HEK293 (cell line): ENCODE results near the gene NPPB.

Experiments used
- CTCF ChIA-PET: fragments of 350-600 bp; formaldehyde crosslinking; extraction: SDS; loops from one replicate; lab custom pipeline; 2021; ENCODE audit warnings: antibody characterized with exemption; lab: Yijun Ruan, JAX
- POLR2A ChIA-PET: fragments of 300-600 bp; formaldehyde crosslinking; extraction: SDS; loops from one replicate; lab custom pipeline; 2020; ENCODE audit warnings: antibody characterized with exemption, inconsistent platforms; lab: Yijun Ruan, JAX
- H3K27ac ChIP-seq: fragments of 200-500 bp; sonication (Bioruptor generic); 2 replicates; pipeline ENCODE4 v1.5.1; 2014; ENCODE audit warnings: low read depth, low read length, control low read depth, inconsistent platforms; ENCODE audit errors: extremely low read depth
- H3K36me3 ChIP-seq, 2 experiments: fragments of 200-500 bp in 1 of 2; sonication (Bioruptor generic) in 1 of 2; 1 replicate in 1 of 2; 2 replicates in 1 of 2; pipeline ENCODE4 v1.5.1; 2014 to 2017; ENCODE audit warnings: inconsistent platforms in 2 of 2, low read length in 2 of 2; ENCODE audit not compliant: control insufficient read depth in 2 of 2, insufficient read depth in 1 of 2
- H3K4me1 ChIP-seq: fragments of 200-500 bp; sonication (Bioruptor generic); 2 replicates; pipeline ENCODE4 v1.5.1; 2014; ENCODE audit warnings: mild to moderate bottlenecking, low read length, inconsistent platforms; ENCODE audit not compliant: control insufficient read depth, insufficient read depth
- H3K4me3 ChIP-seq: 2 replicates; pipeline ENCODE4 v1.5.1; 2011; ENCODE audit warnings: low read depth, mild to moderate bottlenecking, control low read depth, low read length, moderate library complexity
- H3K9me3 ChIP-seq: fragments of 200-500 bp; sonication (Bioruptor generic); 2 replicates; pipeline ENCODE4 v1.5.1; 2014; ENCODE audit warnings: low read depth, low read length, inconsistent platforms; ENCODE audit not compliant: control insufficient read depth, insufficient read depth
- BCL11A ChIP-seq: fragments of 450-650 bp; formaldehyde crosslinking; IDR thresholded peaks from 2 replicates; pipeline ENCODE4 v1.5.1; 2016; ENCODE audit warnings: low read depth, missing biosample characterization, missing genetic modification characterization
- ZBTB21 ChIP-seq: fragments of 450-650 bp; formaldehyde crosslinking; IDR thresholded peaks from 2 replicates; pipeline ENCODE4 v1.5.1; 2017; ENCODE audit warnings: missing biosample characterization, missing genetic modification characterization
- ZNF274 ChIP-seq, 2 experiments: fragments of 200-500 bp in 1 of 2; fragments of 450-650 bp in 1 of 2; sonication (Bioruptor generic) in 1 of 2; formaldehyde crosslinking in 1 of 2; IDR thresholded peaks; 2 replicates each; pipeline versions ENCODE4 v1.5.1 to v1.6.1; 2014 to 2016; ENCODE audit warnings: borderline replicate concordance in 1 of 2, inconsistent platforms in 1 of 2, low read length in 1 of 2, missing biosample characterization in 1 of 2, missing genetic modification characterization in 1 of 2
- ZNF335 ChIP-seq: fragments of 450-650 bp; formaldehyde crosslinking; conservative IDR thresholded peaks from 2 replicates; pipeline ENCODE4 v1.5.1; 2016; ENCODE audit warnings: missing biosample characterization, missing genetic modification characterization
- ZNF596 ChIP-seq: fragments of 450-650 bp; IDR thresholded peaks from 2 replicates; pipeline ENCODE4 v1.5.0; 2018; ENCODE audit warnings: missing biosample characterization, mild to moderate bottlenecking, missing genetic modification characterization, moderate library complexity
- ZNF610 ChIP-seq: fragments of 450-650 bp; formaldehyde crosslinking; IDR thresholded peaks from 2 replicates; pipeline ENCODE4 v1.5.1; 2016; ENCODE audit warnings: missing biosample characterization, missing genetic modification characterization, borderline replicate concordance
- ZNF776 ChIP-seq: fragments of 450-650 bp; formaldehyde crosslinking; IDR thresholded peaks from 2 replicates; pipeline ENCODE4 v1.5.0; 2017; ENCODE audit warnings: missing biosample characterization, missing genetic modification characterization, borderline replicate concordance
- TF ChIP-seq, protein P1 (sequence below): fragments of 450-650 bp; IDR thresholded peaks from 2 replicates; pipeline ENCODE4 v1.5.1; 2018; ENCODE audit warnings: missing biosample characterization, mild to moderate bottlenecking, missing genetic modification characterization
- TF ChIP-seq, protein P2 (sequence below): fragments of 450-650 bp; formaldehyde crosslinking; IDR thresholded peaks from 2 replicates; pipeline ENCODE4 v1.5.1; 2016; ENCODE audit warnings: missing biosample characterization, missing genetic modification characterization
- TF ChIP-seq, protein P3 (sequence below): fragments of 450-650 bp; formaldehyde crosslinking; IDR thresholded peaks from 2 replicates; pipeline ENCODE4 v1.5.1; 2017; ENCODE audit warnings: missing biosample characterization, mild to moderate bottlenecking, missing genetic modification characterization, moderate library complexity
- TF ChIP-seq, protein P4 (sequence below): fragments of 450-650 bp; formaldehyde crosslinking; IDR thresholded peaks from 2 replicates; pipeline ENCODE4 v1.5.1; 2016; ENCODE audit warnings: missing biosample characterization, missing genetic modification characterization
- TF ChIP-seq, protein P5 (sequence below): fragments of 450-650 bp; formaldehyde crosslinking; IDR thresholded peaks from 2 replicates; pipeline ENCODE4 v1.5.1; 2016; ENCODE audit warnings: missing biosample characterization, missing genetic modification characterization
- TF ChIP-seq, protein P6 (sequence below): fragments of 450-650 bp; formaldehyde crosslinking; IDR thresholded peaks from 2 replicates; pipeline ENCODE4 v1.5.1; 2017; ENCODE audit warnings: missing biosample characterization, missing genetic modification characterization
- TF ChIP-seq, protein P7 (sequence below): fragments of 450-650 bp; IDR thresholded peaks from 2 replicates; pipeline ENCODE4 v1.5.1; 2018; ENCODE audit warnings: missing biosample characterization, missing genetic modification characterization

The NPPB gene

DNA sequence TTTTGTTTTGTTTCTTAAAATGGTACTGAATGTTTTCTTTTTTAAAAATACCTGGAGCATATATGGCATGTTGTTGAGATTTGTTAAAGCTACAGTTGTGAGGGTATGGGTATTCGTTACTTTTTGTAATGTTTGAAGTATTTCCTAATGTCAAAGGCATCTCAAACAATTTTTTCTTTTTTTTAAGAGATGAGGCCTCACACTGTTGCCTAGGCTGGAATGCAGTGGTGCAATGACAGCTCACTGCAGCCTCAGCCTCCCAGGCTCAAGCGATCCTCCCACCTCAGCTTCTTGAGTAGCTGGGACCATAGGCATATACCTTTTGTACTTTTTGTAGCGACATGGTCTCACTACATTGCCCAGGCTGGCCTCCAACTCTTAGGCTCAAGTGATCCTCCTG is 36.7 kb downstream of the NPPB start:
- no peak for TF ChIP-seq ZNF335 (tag by site-specific recombination)
- TF ChIP-seq, protein P1, sequence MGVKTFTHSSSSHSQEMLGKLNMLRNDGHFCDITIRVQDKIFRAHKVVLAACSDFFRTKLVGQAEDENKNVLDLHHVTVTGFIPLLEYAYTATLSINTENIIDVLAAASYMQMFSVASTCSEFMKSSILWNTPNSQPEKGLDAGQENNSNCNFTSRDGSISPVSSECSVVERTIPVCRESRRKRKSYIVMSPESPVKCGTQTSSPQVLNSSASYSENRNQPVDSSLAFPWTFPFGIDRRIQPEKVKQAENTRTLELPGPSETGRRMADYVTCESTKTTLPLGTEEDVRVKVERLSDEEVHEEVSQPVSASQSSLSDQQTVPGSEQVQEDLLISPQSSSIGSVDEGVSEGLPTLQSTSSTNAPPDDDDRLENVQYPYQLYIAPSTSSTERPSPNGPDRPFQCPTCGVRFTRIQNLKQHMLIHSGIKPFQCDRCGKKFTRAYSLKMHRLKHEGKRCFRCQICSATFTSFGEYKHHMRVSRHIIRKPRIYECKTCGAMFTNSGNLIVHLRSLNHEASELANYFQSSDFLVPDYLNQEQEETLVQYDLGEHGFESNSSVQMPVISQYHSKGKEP: no peak
- TF ChIP-seq ZNF596: no peak
- ChIA-PET CTCF (interaction anchor here (1.1 kb wide), 1 partner anchor 71 kb away, joined by 3 read pairs; no protein-coding TSS in a partner anchor), POLR2A (interaction anchor here (0.6 to 0.9 kb wide), 2 partner anchors 16 to 87 kb away, joined by 3 to 5 read pairs; partner anchors contain the start of genes CLCN6 and MTHFR)
- H3K9me3 ChIP-seq: no peaks in the 10 kb centered on the region
- H3K4me3 ChIP-seq: no peak overlapping the region
- no peak overlapping the region for H3K27ac ChIP-seq
- no peaks in the 10 kb centered on the region for H3K4me1 ChIP-seq
- peaks cover 24 to 88% of the 10 kb centered on the region in 2 experiments for H3K36me3 ChIP-seq

DNA sequence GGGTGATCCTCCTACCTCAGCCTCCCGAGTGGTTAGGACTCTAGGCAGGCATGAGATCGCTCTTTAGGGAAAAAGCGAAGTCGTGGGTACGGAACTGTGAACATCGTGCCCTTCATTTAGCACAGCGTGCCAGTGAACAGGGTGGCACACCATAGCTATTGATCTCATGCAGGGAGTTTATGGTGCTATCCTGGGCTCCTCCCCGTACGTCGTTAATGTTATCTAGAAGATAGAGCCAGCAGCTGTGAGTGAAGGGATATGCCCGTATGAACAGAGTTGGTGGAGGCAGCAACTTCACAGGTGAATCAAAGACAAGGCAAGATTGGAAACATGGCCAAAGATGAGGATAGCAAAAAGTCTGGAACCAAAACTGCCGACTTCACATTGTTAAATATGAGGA is 41.6 kb downstream of the NPPB start:
- Histone ChIP-seq H3K4me1 (no peaks in the 10 kb centered on the region), H3K36me3 (peaks cover 32 to 79% of the 10 kb centered on the region in 2 experiments), H3K4me3 (no peak overlapping the region), H3K27ac (no peak overlapping the region), H3K9me3 (no peaks in the 10 kb centered on the region)
- CTCF ChIA-PET: no interaction called here
- POLR2A ChIA-PET: no interaction called here
- TF ChIP-seq ZBTB21 (tag by site-specific recombination) (no peak), BCL11A (no peak), ZNF776 (tag by site-specific recombination) (no peak)
- TF ChIP-seq, all 188 proteins: peak for 0

DNA sequence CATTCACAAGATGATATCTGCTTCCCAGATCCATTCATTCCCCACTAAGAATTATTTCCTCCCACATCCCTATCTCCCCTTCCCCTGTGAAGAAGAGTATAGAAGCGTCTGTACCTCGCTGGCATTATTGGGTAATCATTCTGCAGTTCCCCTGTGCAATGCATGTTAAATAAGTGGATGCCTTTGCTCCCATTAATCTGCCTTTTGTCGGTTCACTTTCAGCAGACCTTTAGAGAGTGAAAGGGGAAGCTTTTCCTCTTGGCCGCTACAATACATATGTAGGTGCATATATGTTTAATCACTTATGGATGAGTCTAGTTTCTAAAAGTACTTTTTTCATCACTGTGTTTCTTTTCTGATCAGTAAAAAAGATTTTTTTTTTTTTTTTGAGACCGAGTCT is 45.7 kb downstream of the NPPB start:
- H3K9me3 ChIP-seq: no peaks in the 10 kb centered on the region
- H3K4me3 ChIP-seq: no peak overlapping the region
- ChIA-PET POLR2A (no interaction called here), CTCF (interaction anchor here (0.7 kb wide), 1 partner anchor 266 kb away, joined by 3 read pairs; no protein-coding TSS in a partner anchor)
- TF ChIP-seq ZNF274 (IDR thresholded peaks at IDR 0.05; ENCODE audit: low read length) (no peak), ZNF274 (tag by site-specific recombination; IDR thresholded peaks at IDR 0.05; ENCODE audit: borderline replicate concordance) (no peak), ZNF610 (tag by site-specific recombination) (no peak)
- TF ChIP-seq, protein P2, sequence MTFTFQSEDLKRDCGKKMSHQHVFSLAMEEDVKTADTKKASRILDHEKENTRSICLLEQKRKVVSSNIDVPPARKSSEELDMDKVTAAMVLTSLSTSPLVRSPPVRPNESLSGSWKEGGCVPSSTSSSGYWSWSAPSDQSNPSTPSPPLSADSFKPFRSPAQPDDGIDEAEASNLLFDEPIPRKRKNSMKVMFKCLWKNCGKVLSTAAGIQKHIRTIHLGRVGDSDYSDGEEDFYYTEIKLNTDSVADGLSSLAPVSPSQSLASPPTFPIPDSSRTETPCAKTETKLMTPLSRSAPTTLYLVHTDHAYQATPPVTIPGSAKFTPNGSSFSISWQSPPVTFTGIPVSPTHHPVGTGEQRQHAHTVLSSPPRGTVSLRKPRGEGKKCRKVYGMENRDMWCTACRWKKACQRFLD (tag by site-specific recombination): no peak
- TF ChIP-seq, protein P3, sequence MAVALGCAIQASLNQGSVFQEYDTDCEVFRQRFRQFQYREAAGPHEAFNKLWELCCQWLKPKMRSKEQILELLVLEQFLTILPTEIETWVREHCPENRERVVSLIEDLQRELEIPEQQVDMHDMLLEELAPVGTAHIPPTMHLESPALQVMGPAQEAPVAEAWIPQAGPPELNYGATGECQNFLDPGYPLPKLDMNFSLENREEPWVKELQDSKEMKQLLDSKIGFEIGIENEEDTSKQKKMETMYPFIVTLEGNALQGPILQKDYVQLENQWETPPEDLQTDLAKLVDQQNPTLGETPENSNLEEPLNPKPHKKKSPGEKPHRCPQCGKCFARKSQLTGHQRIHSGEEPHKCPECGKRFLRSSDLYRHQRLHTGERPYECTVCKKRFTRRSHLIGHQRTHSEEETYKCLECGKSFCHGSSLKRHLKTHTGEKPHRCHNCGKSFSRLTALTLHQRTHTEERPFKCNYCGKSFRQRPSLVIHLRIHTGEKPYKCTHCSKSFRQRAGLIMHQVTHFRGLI (tag by site-specific recombination): no peak
- TF ChIP-seq, protein P4, sequence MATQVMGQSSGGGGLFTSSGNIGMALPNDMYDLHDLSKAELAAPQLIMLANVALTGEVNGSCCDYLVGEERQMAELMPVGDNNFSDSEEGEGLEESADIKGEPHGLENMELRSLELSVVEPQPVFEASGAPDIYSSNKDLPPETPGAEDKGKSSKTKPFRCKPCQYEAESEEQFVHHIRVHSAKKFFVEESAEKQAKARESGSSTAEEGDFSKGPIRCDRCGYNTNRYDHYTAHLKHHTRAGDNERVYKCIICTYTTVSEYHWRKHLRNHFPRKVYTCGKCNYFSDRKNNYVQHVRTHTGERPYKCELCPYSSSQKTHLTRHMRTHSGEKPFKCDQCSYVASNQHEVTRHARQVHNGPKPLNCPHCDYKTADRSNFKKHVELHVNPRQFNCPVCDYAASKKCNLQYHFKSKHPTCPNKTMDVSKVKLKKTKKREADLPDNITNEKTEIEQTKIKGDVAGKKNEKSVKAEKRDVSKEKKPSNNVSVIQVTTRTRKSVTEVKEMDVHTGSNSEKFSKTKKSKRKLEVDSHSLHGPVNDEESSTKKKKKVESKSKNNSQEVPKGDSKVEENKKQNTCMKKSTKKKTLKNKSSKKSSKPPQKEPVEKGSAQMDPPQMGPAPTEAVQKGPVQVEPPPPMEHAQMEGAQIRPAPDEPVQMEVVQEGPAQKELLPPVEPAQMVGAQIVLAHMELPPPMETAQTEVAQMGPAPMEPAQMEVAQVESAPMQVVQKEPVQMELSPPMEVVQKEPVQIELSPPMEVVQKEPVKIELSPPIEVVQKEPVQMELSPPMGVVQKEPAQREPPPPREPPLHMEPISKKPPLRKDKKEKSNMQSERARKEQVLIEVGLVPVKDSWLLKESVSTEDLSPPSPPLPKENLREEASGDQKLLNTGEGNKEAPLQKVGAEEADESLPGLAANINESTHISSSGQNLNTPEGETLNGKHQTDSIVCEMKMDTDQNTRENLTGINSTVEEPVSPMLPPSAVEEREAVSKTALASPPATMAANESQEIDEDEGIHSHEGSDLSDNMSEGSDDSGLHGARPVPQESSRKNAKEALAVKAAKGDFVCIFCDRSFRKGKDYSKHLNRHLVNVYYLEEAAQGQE: no peak
- TF ChIP-seq, protein P5, sequence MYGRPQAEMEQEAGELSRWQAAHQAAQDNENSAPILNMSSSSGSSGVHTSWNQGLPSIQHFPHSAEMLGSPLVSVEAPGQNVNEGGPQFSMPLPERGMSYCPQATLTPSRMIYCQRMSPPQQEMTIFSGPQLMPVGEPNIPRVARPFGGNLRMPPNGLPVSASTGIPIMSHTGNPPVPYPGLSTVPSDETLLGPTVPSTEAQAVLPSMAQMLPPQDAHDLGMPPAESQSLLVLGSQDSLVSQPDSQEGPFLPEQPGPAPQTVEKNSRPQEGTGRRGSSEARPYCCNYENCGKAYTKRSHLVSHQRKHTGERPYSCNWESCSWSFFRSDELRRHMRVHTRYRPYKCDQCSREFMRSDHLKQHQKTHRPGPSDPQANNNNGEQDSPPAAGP (tag by site-specific recombination): no peak
- TF ChIP-seq, protein P6, sequence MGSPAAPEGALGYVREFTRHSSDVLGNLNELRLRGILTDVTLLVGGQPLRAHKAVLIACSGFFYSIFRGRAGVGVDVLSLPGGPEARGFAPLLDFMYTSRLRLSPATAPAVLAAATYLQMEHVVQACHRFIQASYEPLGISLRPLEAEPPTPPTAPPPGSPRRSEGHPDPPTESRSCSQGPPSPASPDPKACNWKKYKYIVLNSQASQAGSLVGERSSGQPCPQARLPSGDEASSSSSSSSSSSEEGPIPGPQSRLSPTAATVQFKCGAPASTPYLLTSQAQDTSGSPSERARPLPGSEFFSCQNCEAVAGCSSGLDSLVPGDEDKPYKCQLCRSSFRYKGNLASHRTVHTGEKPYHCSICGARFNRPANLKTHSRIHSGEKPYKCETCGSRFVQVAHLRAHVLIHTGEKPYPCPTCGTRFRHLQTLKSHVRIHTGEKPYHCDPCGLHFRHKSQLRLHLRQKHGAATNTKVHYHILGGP (tag by site-specific recombination): no peak
- TF ChIP-seq, protein P7, sequence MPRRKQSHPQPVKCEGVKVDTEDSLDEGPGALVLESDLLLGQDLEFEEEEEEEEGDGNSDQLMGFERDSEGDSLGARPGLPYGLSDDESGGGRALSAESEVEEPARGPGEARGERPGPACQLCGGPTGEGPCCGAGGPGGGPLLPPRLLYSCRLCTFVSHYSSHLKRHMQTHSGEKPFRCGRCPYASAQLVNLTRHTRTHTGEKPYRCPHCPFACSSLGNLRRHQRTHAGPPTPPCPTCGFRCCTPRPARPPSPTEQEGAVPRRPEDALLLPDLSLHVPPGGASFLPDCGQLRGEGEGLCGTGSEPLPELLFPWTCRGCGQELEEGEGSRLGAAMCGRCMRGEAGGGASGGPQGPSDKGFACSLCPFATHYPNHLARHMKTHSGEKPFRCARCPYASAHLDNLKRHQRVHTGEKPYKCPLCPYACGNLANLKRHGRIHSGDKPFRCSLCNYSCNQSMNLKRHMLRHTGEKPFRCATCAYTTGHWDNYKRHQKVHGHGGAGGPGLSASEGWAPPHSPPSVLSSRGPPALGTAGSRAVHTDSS (tag by site-specific recombination): no peak
- H3K36me3 ChIP-seq: peaks cover 18 to 86% of the 10 kb centered on the region in 2 experiments
- H3K27ac ChIP-seq: no peak overlapping the region
- no peaks in the 10 kb centered on the region for H3K4me1 ChIP-seq
